HFFc6 (cell line): Measurements from ENCODE around the gene EBLN2. TPM values are rescaled to one million over a fixed set of nuclear protein-coding genes. Genes with fewer than 3 reads are reported as not detected.

ENCODE experiments used
- DNase-seq: peaks from one replicate; pipeline ENCODE4 v3.0.0-alpha.2; 2018
- H3K27ac Mint-ChIP-seq: 2 replicates; pipeline ENCODE4 v1.8.0; 2020; ENCODE audit warnings: mild to moderate bottlenecking, mixed read lengths
- H3K27me3 Mint-ChIP-seq: 2 replicates; pipeline ENCODE4 v1.8.0; 2021; ENCODE audit warnings: mild to moderate bottlenecking, moderate library complexity, mixed read lengths; ENCODE audit not compliant: insufficient read depth
- H3K36me3 Mint-ChIP-seq: 2 replicates; pipeline ENCODE4 v1.8.0; 2021; ENCODE audit warnings: low read depth, mixed read lengths
- H3K4me1 Mint-ChIP-seq: 2 replicates; pipeline ENCODE4 v1.8.0; 2020; ENCODE audit warnings: low read depth, mixed read lengths
- H3K4me3 Mint-ChIP-seq: 2 replicates; pipeline ENCODE4 v1.8.0; 2020; ENCODE audit warnings: mild to moderate bottlenecking, moderate library complexity, mixed read lengths
- H3K9me3 Mint-ChIP-seq: 2 replicates; pipeline ENCODE4 v1.8.0; 2020; ENCODE audit warnings: mild to moderate bottlenecking, mixed read lengths
- CTCF ChIP-seq: fragments of 200-600 bp; sonication (generic); IDR thresholded peaks from 2 replicates; pipeline ENCODE4 v1.5.0; 2021; ENCODE audit warnings: antibody characterized with exemption, mild to moderate bottlenecking
- total RNA-seq, 6 experiments: library from RNA; stranded (reverse); fragmentation: NEBNext Ultra II Directional; extraction: Animal tissue kit (Norgen Biotek cat#: 25700); gene quantifications; 2 replicates in 1 of 6; 3 replicates in 5 of 6; pipeline ENCODE4 v1.2.3, GENCODE V29; 2021

The EBLN2 gene
- total RNA-seq, 6 experiments from 2014 or later: 1.5 to 1.9 (median 1.7) TPM

- Mint-ChIP-seq H3K4me1 (no peaks in the 10 kb centered on the region; the same call in 1 of the 2 replicates), H3K36me3 (no peaks in the 10 kb centered on the region), H3K27ac (no peak overlapping the region), H3K4me3 (no peak overlapping the region), H3K27me3 (no peaks in the 10 kb centered on the region), H3K9me3 (no peaks in the 10 kb centered on the region)
- no peak for DNase-seq
- TF ChIP-seq CTCF: no peak
These were observed 18.9 kb downstream of the EBLN2 start for GRCh38 chr3:73080216-73080966.

GRCh38 chr3:73081140-73081539 lies 19.7 kb downstream of the EBLN2 start:
- H3K27ac Mint-ChIP-seq: no peak overlapping the region
- no peaks in the 10 kb centered on the region for H3K9me3 Mint-ChIP-seq
- no peak overlapping the region for H3K4me3 Mint-ChIP-seq
- H3K4me1 Mint-ChIP-seq: peaks cover 3% of the 10 kb centered on the region
- no peaks in the 10 kb centered on the region for H3K36me3 Mint-ChIP-seq
- DNase-seq: no peak
- no peak for TF ChIP-seq CTCF
- H3K27me3 Mint-ChIP-seq: peaks cover under 1% of the 10 kb centered on the region; the same call in 1 of the 2 replicates

- peaks cover 5% of the 10 kb centered on the region; the same call in 1 of the 2 replicates for H3K27me3 Mint-ChIP-seq
- peaks cover 8% of the 10 kb centered on the region for H3K4me1 Mint-ChIP-seq
- TF ChIP-seq CTCF: no peak
- no peaks in the 10 kb centered on the region for H3K9me3 Mint-ChIP-seq
- H3K27ac Mint-ChIP-seq: no peak overlapping the region
- H3K36me3 Mint-ChIP-seq: no peaks in the 10 kb centered on the region
- H3K4me3 Mint-ChIP-seq: no peak overlapping the region
- DNase-seq: no peak
These were observed 22.7 kb downstream of the EBLN2 start for GRCh38 chr3:73084170-73084569.

- Mint-ChIP-seq H3K4me3 (peak overlapping the region; percentile 68), H3K27me3 (peaks cover 5% of the 10 kb centered on the region)
These were observed 24.6 kb downstream of the EBLN2 start for GRCh38 chr3:73086071-73086494.

GRCh38 chr3:73094129-73094528 lies 32.7 kb downstream of the EBLN2 start:
- Mint-ChIP-seq H3K4me3 (no peak overlapping the region), H3K9me3 (no peaks in the 10 kb centered on the region), H3K36me3 (no peaks in the 10 kb centered on the region), H3K27ac (no peak overlapping the region), H3K27me3 (peaks cover 3% of the 10 kb centered on the region), H3K4me1 (peaks cover 9% of the 10 kb centered on the region)
- no peak for DNase-seq
- peak; percentile 42 for TF ChIP-seq CTCF

More at GRCh38 chr3:73086071-73086494, 24.6 kb downstream of the EBLN2 start:
- peak; percentile 95 for TF ChIP-seq CTCF
- Mint-ChIP-seq H3K27ac (no peak overlapping the region), H3K4me1 (peaks cover 8% of the 10 kb centered on the region), H3K36me3 (no peaks in the 10 kb centered on the region), H3K9me3 (no peaks in the 10 kb centered on the region)
- peak; percentile 15 for DNase-seq
